Neuron (in vitro differentiated cells): ENCODE measurements around the gene GPS1.

Experiments
- H2AFZ ChIP-seq: one replicate; pipeline ENCODE4 v1.6.1; 2013; ENCODE audit warnings: low read depth, mild to moderate bottlenecking, inconsistent platforms, low read length, moderate library complexity
- H3K27me3 ChIP-seq: one replicate; pipeline ENCODE4 v1.6.1; 2013; ENCODE audit warnings: low read length; ENCODE audit not compliant: insufficient read depth
- H3K36me3 ChIP-seq: one replicate; pipeline ENCODE4 v1.6.1; 2013; ENCODE audit warnings: low read length; ENCODE audit not compliant: insufficient read depth
- H3K4me1 ChIP-seq: one replicate; pipeline ENCODE4 v1.6.1; 2013; ENCODE audit warnings: low read length; ENCODE audit not compliant: insufficient read depth
- H3K4me3 ChIP-seq: 2 replicates; pipeline ENCODE4 v1.5.1; 2013; ENCODE audit warnings: mild to moderate bottlenecking, low read length, moderate library complexity
- H3K9me3 ChIP-seq: one replicate; pipeline ENCODE4 v1.6.1; 2013; ENCODE audit warnings: low read length

Gene GPS1

GRCh38 chr17:82104797-82105416 is 53.2 kb downstream of the GPS1 start:
- Histone ChIP-seq H3K27me3 (no peaks in the 10 kb centered on the region), H3K4me1 (peaks cover 40% of the 10 kb centered on the region), H3K4me3 (no peak overlapping the region), H3K36me3 (no peaks in the 10 kb centered on the region), H2AFZ (no peak overlapping the region), H3K9me3 (peaks cover 2% of the 10 kb centered on the region)

DNA sequence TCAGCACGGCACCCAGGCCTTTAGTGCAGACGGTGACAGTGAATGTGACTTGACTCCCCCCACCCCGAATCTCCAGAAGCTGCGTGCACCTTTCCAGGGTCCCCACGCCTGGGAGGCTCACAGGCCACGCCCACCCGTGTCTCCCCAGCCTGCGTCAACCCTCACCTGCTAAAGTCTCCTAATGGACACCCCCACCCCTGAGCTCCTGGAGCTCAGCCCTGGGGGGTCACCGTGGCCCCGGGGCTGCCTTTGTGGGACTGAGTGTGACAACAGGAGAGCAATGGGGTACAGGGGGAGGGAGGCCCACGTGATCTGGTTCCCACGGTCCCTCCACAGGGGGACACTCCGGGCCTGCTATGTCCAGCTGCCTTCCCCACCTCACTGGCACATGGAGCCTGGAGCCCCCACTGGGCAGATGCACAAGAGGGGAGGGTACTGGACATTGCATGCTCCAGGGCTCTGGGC is 53.8 kb downstream of the GPS1 start:
- no peaks in the 10 kb centered on the region for H3K9me3 ChIP-seq
- no peaks in the 10 kb centered on the region for H3K27me3 ChIP-seq
- no peaks in the 10 kb centered on the region for H3K36me3 ChIP-seq
- peaks cover 40% of the 10 kb centered on the region for H3K4me1 ChIP-seq
- no peak overlapping the region for H2AFZ ChIP-seq
- H3K4me3 ChIP-seq, result no peak overlapping the region

DNA sequence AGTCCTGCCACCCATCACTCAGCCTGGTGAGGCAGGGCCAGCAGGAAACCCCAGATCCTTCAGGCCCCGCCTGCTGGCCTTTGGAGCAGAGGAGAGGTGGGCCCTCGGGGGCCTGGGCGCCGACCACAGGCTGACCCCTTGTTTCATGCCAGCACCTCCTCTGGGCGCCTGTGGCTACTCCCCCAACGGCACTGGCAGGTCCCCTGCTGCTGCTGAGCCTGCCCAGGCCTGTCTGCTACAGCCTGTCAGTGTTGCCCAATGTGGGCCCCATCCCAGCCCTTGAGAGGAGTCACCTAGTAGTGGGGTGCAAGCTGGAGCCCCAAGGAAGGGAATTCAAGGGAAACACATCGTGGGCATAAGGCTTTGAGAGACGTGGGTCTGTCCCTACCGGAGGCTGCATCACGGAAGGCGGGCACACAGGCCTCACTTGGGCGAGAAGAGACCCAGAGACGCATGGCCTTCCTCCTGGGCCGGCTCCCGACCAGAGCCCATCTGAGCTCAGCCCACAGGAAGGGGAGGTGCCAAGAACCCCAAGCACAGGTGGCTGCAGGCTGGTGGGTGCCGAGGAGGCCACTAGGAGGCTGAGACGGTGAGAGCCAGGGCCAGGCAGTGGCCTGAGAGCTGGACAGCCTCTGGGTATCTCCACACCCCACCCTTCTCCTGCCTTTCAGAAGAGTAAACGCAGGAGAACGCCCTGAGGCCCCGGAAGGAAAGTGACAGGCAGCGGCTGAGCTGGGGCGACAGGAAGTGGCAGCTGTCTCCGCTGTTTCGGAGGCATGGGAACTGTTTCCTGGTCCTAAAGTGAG is 54.4 kb downstream of the GPS1 start:
- H3K4me3 ChIP-seq, result no peak overlapping the region
- H3K4me1 ChIP-seq, result peaks cover 40% of the 10 kb centered on the region
- no peaks in the 10 kb centered on the region for H3K27me3 ChIP-seq
- H3K9me3 ChIP-seq, result no peaks in the 10 kb centered on the region
- H2AFZ ChIP-seq, result no peak overlapping the region
- H3K36me3 ChIP-seq, result no peaks in the 10 kb centered on the region

DNA sequence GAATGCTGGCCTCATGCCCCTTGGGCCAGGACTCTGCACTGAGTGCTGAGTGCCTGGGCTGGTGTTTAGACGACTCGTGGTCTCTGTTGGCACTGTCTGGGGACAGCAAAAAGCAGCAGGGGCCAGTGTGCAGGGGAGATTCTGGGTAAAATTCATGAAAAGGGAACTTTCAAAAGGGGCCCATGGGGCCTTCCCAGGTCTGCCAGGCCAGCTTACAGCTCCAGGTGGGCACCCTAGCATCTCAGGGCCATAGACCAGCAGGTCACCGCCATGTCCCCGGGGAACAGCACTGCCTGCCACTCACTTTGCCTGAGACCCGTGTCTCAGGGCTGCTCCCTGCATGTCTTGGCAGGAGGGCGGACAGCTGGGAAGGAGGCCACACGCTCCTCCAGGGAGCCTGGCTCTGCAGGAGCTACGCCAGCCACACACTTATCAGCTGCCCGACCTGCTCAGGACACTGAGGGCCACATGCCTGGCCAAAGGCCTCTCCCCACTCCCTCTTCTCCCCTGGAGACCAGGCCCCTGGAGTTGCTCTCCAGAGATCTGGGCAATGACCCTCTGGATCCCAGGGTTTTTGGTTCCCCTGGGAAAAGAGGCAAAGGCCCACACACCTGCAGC is 55.1 kb downstream of the GPS1 start:
- Histone ChIP-seq H3K36me3 (no peaks in the 10 kb centered on the region), H3K4me1 (peaks cover 40% of the 10 kb centered on the region), H3K27me3 (no peaks in the 10 kb centered on the region), H2AFZ (no peak overlapping the region), H3K4me3 (no peak overlapping the region), H3K9me3 (no peaks in the 10 kb centered on the region)
